ENCODE data around the gene RIC8B.
"Not testable (repeated sequence)": the region's sequence is repeated elsewhere in the genome, so short reads cannot be mapped to it uniquely, and the experiment has no call there.

DNA sequence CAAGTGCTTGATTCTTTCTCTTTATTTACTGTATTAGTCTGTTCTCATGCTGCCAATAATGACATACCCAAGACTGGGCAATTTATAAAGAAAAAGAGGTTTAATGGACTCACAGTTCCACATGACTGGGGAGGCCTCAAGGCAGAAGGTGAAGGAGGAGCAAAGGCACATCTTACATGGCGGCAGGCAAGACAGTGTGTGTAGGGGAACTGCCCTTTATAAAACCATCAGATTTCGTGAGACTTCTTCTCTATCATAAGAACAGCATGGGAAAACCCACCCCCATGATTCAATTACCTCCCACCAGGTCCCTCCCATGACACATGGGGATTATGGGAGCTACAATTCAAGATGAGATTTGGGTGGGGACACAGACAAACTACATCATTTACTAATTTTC is 149.1 kb downstream of the RIC8B start:
- TF ChIP-seq, protein P1, sequence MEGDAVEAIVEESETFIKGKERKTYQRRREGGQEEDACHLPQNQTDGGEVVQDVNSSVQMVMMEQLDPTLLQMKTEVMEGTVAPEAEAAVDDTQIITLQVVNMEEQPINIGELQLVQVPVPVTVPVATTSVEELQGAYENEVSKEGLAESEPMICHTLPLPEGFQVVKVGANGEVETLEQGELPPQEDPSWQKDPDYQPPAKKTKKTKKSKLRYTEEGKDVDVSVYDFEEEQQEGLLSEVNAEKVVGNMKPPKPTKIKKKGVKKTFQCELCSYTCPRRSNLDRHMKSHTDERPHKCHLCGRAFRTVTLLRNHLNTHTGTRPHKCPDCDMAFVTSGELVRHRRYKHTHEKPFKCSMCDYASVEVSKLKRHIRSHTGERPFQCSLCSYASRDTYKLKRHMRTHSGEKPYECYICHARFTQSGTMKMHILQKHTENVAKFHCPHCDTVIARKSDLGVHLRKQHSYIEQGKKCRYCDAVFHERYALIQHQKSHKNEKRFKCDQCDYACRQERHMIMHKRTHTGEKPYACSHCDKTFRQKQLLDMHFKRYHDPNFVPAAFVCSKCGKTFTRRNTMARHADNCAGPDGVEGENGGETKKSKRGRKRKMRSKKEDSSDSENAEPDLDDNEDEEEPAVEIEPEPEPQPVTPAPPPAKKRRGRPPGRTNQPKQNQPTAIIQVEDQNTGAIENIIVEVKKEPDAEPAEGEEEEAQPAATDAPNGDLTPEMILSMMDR (conservative IDR thresholded peaks at IDR 0.05) = not testable (repeated sequence)
- not testable (repeated sequence) for TF ChIP-seq EZH2 (IDR thresholded peaks at IDR 0.05; ENCODE audit: low read depth)
